Measurements from ENCODE around the gene CPED1. TPM values are rescaled to one million over a fixed set of nuclear protein-coding genes. Genes with fewer than 3 reads are reported as not detected.

Gene CPED1
- total RNA-seq, 4 donors from 2014 or later: 4.4 to 20.2 (median 14.0) TPM

- Histone ChIP-seq H3K4me1 (peaks cover 0 to 4% (median 0%) of the 10 kb centered on the region in 4 donors), H3K9me3 (no peaks in the 10 kb centered on the region), H3K4me3 (no peak overlapping the region), H3K36me3 (peaks cover 0 to 37% (median 15%) of the 10 kb centered on the region in 4 donors), H3K27ac (no peak overlapping the region), H3K27me3 (no peaks in the 10 kb centered on the region)
- intact Hi-C loops (cut with DNase I; ENCODE audit: low total_unique reads): no loop called here
- in situ Hi-C loops (cut with MboI; ENCODE audit: low pct_ligation_motif_present in 1 of 4, low pct_unique_long_range_greater_than_20kb in 1 of 4, low sequenced_read_pairs in 3 of 4): no loop called here
- 97 to 100% methylated on average over 1 of the region's 1 CpG for WGBS, 2 donors (ENCODE audit: low coverage in 1 of 2)
- TF ChIP-seq EP300 (IDR thresholded peaks at IDR 0.05; ENCODE audit: low read depth): no peak
- TF ChIP-seq POLR2AphosphoS5 (IDR thresholded peaks at IDR 0.05): no peak
- no peak for TF ChIP-seq CTCF (IDR thresholded peaks at IDR 0.05)
- no peak for TF ChIP-seq POLR2A (IDR thresholded peaks at IDR 0.05)
- DNase-seq: no peak
These were observed 24.4 kb upstream of the CPED1 start for GRCh38 chr7:120964088-120964487.

GRCh38 chr7:120966961-120967360 lies 21.6 kb upstream of the CPED1 start:
- in situ Hi-C loops (cut with MboI; ENCODE audit: low pct_ligation_motif_present in 1 of 4, low pct_unique_long_range_greater_than_20kb in 1 of 4, low sequenced_read_pairs in 3 of 4): no loop called here

GRCh38 chr7:120973849-120974248 lies 14.7 kb upstream of the CPED1 start:
- Histone ChIP-seq H3K9me3 (no peaks in the 10 kb centered on the region), H3K4me1 (no peaks in the 10 kb centered on the region), H3K27ac (no peak overlapping the region), H3K4me3 (no peak overlapping the region), H3K36me3 (peaks cover 0 to 72% (median 29%) of the 10 kb centered on the region in 4 donors), H3K27me3 (no peaks in the 10 kb centered on the region)
- intact Hi-C loops (cut with DNase I; ENCODE audit: low total_unique reads) (no loop called here), in situ Hi-C loops (cut with MboI; ENCODE audit: low pct_ligation_motif_present in 1 of 4, low pct_unique_long_range_greater_than_20kb in 1 of 4, low sequenced_read_pairs in 3 of 4) (no loop called here)
- no peak for DNase-seq
- WGBS, 2 donors (ENCODE audit: low coverage in 1 of 2): 92 to 100% methylated on average over 1 of the region's 1 CpG
- TF ChIP-seq CTCF (IDR thresholded peaks at IDR 0.05): no peak

More at GRCh38 chr7:120966961-120967360, 21.6 kb upstream of the CPED1 start:
- H3K4me1 ChIP-seq: peaks cover 0 to 4% (median 0%) of the 10 kb centered on the region in 4 donors
- no peaks in the 10 kb centered on the region for H3K9me3 ChIP-seq
- peaks cover 0 to 62% (median 27%) of the 10 kb centered on the region in 4 donors for H3K36me3 ChIP-seq
- no peaks in the 10 kb centered on the region for H3K27me3 ChIP-seq
- TF ChIP-seq POLR2AphosphoS5 (IDR thresholded peaks at IDR 0.05) (no peak), CTCF (IDR thresholded peaks at IDR 0.05) (no peak), POLR2A (IDR thresholded peaks at IDR 0.05) (no peak), EP300 (IDR thresholded peaks at IDR 0.05; ENCODE audit: low read depth) (no peak)
- H3K27ac ChIP-seq: no peak overlapping the region
- H3K4me3 ChIP-seq: no peak overlapping the region
- DNase-seq: no peak
- intact Hi-C loops (cut with DNase I; ENCODE audit: low total_unique reads): no loop called here

GRCh38 chr7:120979765-120980499 lies 8.6 kb upstream of the CPED1 start:
- no peaks in the 10 kb centered on the region for H3K27me3 ChIP-seq
- TF ChIP-seq CTCF (IDR thresholded peaks at IDR 0.05) (no peak), EP300 (IDR thresholded peaks at IDR 0.05; ENCODE audit: low read depth) (no peak), POLR2AphosphoS5 (IDR thresholded peaks at IDR 0.05) (no peak), POLR2A (IDR thresholded peaks at IDR 0.05) (no peak)
- H3K36me3 ChIP-seq: peaks cover 0 to 18% (median 5%) of the 10 kb centered on the region in 4 donors
- intact Hi-C loops (cut with DNase I; ENCODE audit: low total_unique reads): no loop called here
- H3K4me1 ChIP-seq: no peaks in the 10 kb centered on the region
- no peaks in the 10 kb centered on the region for H3K9me3 ChIP-seq
- no peak overlapping the region for H3K4me3 ChIP-seq
- 8 to 10% methylated on average over 1 of the region's 1 CpG for WGBS, 2 donors (ENCODE audit: low coverage in 1 of 2)
- in situ Hi-C loops (cut with MboI; ENCODE audit: low pct_ligation_motif_present in 1 of 4, low pct_unique_long_range_greater_than_20kb in 1 of 4, low sequenced_read_pairs in 3 of 4): loop anchor here in 2 of 4 donors (10.0 to 25.0 kb wide), 2 partner anchors 95 to 107 kb away; no protein-coding TSS in a partner anchor
- DNase-seq: no peak
- no peak overlapping the region for H3K27ac ChIP-seq

Measured in transverse colon (tissue), 4 donors.